Upper lobe of left lung (tissue), 6 donors: Measurements from ENCODE around the gene SNAPC1. TPM values are rescaled to one million over a fixed set of nuclear protein-coding genes. Genes with fewer than 3 reads are reported as not detected.

Experiments
- ATAC-seq, 2 donors: fragments of 200-7000 bp; cut with Tn5 transposase; one replicate each; pipeline ENCODE4 v1.9.1; 2022; ENCODE audit warnings: mild to moderate bottlenecking in 2 of 2, moderate library complexity in 2 of 2; ENCODE audit not compliant: low FRiP score in 2 of 2
- DNase-seq, 2 donors: peaks; one replicate each; pipeline ENCODE4 v3.0.0-alpha.2; 2019 to 2020
- H3K27ac ChIP-seq, 4 donors: fragments of 200-600 bp; sonication (generic); one replicate each; pipeline ENCODE4 v1.5.1; 2016 to 2019
- H3K27me3 ChIP-seq, 4 donors: fragments of 200-600 bp; sonication (generic); one replicate each; pipeline ENCODE4 v1.5.1; 2017 to 2019
- H3K36me3 ChIP-seq, 4 donors: fragments of 200-600 bp; sonication (generic); one replicate each; pipeline ENCODE4 v1.5.1; 2016 to 2019
- H3K4me1 ChIP-seq, 4 donors: fragments of 200-600 bp; sonication (generic); one replicate each; pipeline ENCODE4 v1.5.1; 2018 to 2019
- H3K4me3 ChIP-seq, 4 donors: fragments of 200-600 bp; sonication (generic); one replicate each; pipeline ENCODE4 v1.5.1; 2017 to 2019; ENCODE audit warnings: mild to moderate bottlenecking in 2 of 4, moderate library complexity in 1 of 4
- H3K9me3 ChIP-seq, 4 donors: fragments of 200-600 bp; sonication (generic); one replicate each; pipeline ENCODE4 v1.5.1; 2018 to 2019
- CTCF ChIP-seq, 6 experiments: fragments of 450-650 bp in 4 of 6; fragments of 200-600 bp in 2 of 6; sonication (generic) in 2 of 6; IDR thresholded peaks; one replicate each; pipeline ENCODE4 v1.5.1; 2016 to 2019; ENCODE audit warnings: antibody characterized with exemption in 6 of 6
- EP300 ChIP-seq, 4 donors: sonication (generic); formaldehyde crosslinking; IDR thresholded peaks; one replicate each; pipeline ENCODE4 v1.5.1; 2017; ENCODE audit warnings: antibody characterized with exemption in 4 of 4, control low read depth in 2 of 4
- POLR2A ChIP-seq, 4 donors: fragments of 450-650 bp; IDR thresholded peaks; one replicate each; pipeline ENCODE4 v1.5.1; 2016 to 2017; ENCODE audit warnings: antibody characterized with exemption in 4 of 4, mild to moderate bottlenecking in 2 of 4
- POLR2AphosphoS5 ChIP-seq, 2 donors: sonication (generic); formaldehyde crosslinking; IDR thresholded peaks; one replicate each; pipeline ENCODE4 v1.5.1; 2017; ENCODE audit warnings: antibody characterized with exemption in 2 of 2
- WGBS, 2 donors: methylation state at CpG; one replicate each; pipeline ENCODE4 v1.1.5; 2017 to 2018; 5-methylcytosine and 5-hydroxymethylcytosine counted together
- total RNA-seq, 6 donors: library from RNA; depleted of rRNA in 4 of 6; stranded (reverse); fragments of >200 nt in 4 of 6; gene quantifications; one replicate each; pipeline versions ENCODE4 v1.1.0 to v1.2.1, GENCODE V29; 2016 to 2021
- donor health status: DM: no; HTN: no; CAD: no; lungs with moderate emphysema.
- donor health status: DM: no; HTN: yes; CAD: no; lungs with severe emphysema.

The SNAPC1 gene
- total RNA-seq, 6 donors from 2014 or later, result 4.2 to 8.9 (median 4.7) TPM

GRCh38 chr14:61726778-61727658 lies 35.2 kb upstream of the SNAPC1 start:
- DNase-seq (no peak), ATAC-seq (no peak)
- no peak for TF ChIP-seq EP300 (IDR thresholded peaks at IDR 0.05)
- no peak for TF ChIP-seq POLR2AphosphoS5 (IDR thresholded peaks at IDR 0.05)
- no peak for TF ChIP-seq POLR2A (IDR thresholded peaks at IDR 0.05)
- no peak for TF ChIP-seq CTCF (IDR thresholded peaks at IDR 0.05)
- Histone ChIP-seq H3K36me3 (peaks cover 10 to 95% (median 22%) of the 10 kb centered on the region in 4 donors), H3K4me3 (no peak overlapping the region), H3K4me1 (peaks cover 0 to 3% (median 0%) of the 10 kb centered on the region in 4 donors), H3K9me3 (no peaks in the 10 kb centered on the region), H3K27ac (no peak overlapping the region), H3K27me3 (no peaks in the 10 kb centered on the region)
- WGBS, 2 donors, result 83 to 87% methylated on average over 7 of the region's 7 CpGs

GRCh38 chr14:61730756-61731373 lies 31.4 kb upstream of the SNAPC1 start:
- WGBS, 2 donors, result 75% methylated on average over 2 of the region's 2 CpGs
- Histone ChIP-seq H3K9me3 (no peaks in the 10 kb centered on the region), H3K4me3 (no peak overlapping the region), H3K36me3 (peaks cover 32 to 97% (median 40%) of the 10 kb centered on the region in 4 donors), H3K27me3 (no peaks in the 10 kb centered on the region), H3K4me1 (peaks cover 0 to 3% (median 0%) of the 10 kb centered on the region in 4 donors), H3K27ac (no peak overlapping the region)
- no peak for DNase-seq
- ATAC-seq, result no peak
- TF ChIP-seq CTCF (IDR thresholded peaks at IDR 0.05) (peak in 3 of 6 experiments; percentile 7 to 49 (median 41)), POLR2A (IDR thresholded peaks at IDR 0.05) (no peak), EP300 (IDR thresholded peaks at IDR 0.05) (no peak), POLR2AphosphoS5 (IDR thresholded peaks at IDR 0.05) (no peak)

- H3K36me3 ChIP-seq, result peaks cover 43 to 98% (median 55%) of the 10 kb centered on the region in 4 donors
- 83 to 92% methylated on average over 2 of the region's 2 CpGs for WGBS, 2 donors
- ATAC-seq, result no peak
These were observed 28.2 kb upstream of the SNAPC1 start for GRCh38 chr14:61733972-61734371.

GRCh38 chr14:61736751-61737150 lies 25.5 kb upstream of the SNAPC1 start:
- ATAC-seq, result no peak
- WGBS, 2 donors, result 85 to 86% methylated on average over 4 of the region's 4 CpGs
- Histone ChIP-seq H3K27ac (no peak overlapping the region), H3K4me3 (no peak overlapping the region), H3K9me3 (no peaks in the 10 kb centered on the region), H3K27me3 (no peaks in the 10 kb centered on the region), H3K4me1 (no peaks in the 10 kb centered on the region), H3K36me3 (peaks cover 55 to 98% (median 68%) of the 10 kb centered on the region in 4 donors)
- no peak for DNase-seq
- TF ChIP-seq EP300 (IDR thresholded peaks at IDR 0.05), result no peak
- no peak for TF ChIP-seq CTCF (IDR thresholded peaks at IDR 0.05)
- no peak for TF ChIP-seq POLR2AphosphoS5 (IDR thresholded peaks at IDR 0.05)
- TF ChIP-seq POLR2A (IDR thresholded peaks at IDR 0.05), result no peak

More at GRCh38 chr14:61733972-61734371, 28.2 kb upstream of the SNAPC1 start:
- Histone ChIP-seq H3K27me3 (no peaks in the 10 kb centered on the region), H3K27ac (no peak overlapping the region), H3K4me1 (peaks cover 0 to 3% (median 0%) of the 10 kb centered on the region in 4 donors), H3K4me3 (no peak overlapping the region), H3K9me3 (no peaks in the 10 kb centered on the region)
- DNase-seq, result no peak
- TF ChIP-seq POLR2AphosphoS5 (IDR thresholded peaks at IDR 0.05) (no peak), CTCF (IDR thresholded peaks at IDR 0.05) (no peak), POLR2A (IDR thresholded peaks at IDR 0.05) (no peak), EP300 (IDR thresholded peaks at IDR 0.05) (no peak)
